ENCODE results near the gene PCK1.

DNA sequence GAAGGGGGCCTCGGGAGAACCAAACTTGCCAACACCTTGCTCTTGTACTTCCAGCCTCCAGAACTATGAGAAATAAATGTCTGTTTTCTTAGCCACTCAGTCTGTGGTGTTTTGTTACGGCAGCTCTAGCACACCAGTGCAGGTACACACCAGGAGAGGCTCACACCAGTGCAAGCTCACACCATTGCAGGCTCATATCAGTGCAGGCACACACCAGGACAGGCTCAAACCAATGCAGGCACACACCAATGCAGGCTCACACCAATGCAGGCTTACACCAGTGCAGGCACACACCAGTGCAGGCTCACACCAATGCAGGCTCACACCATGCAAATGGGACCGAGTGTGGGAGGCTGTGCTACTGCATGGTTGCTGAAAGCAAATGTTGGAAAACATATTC, 31.1 kb upstream of the PCK1 start:
- TF ChIP-seq CTCF (IDR thresholded peaks at IDR 0.05) (no peak), ZFX (IDR thresholded peaks at IDR 0.05; ENCODE audit: borderline replicate concordance) (no peak)
